GM18498 (cell line): ENCODE measurements around the gene ARRDC5.
"Not testable (repeated sequence)": the region's sequence is repeated elsewhere in the genome, so short reads cannot be mapped to it uniquely, and the experiment has no call there.

Source experiments
- ATAC-seq: cut with Tn5 transposase; IDR thresholded peaks from one replicate; pipeline ENCODE4 v1.9.1; 2021; ENCODE audit warnings: mild to moderate bottlenecking, moderate library complexity; ENCODE audit not compliant: unreplicated experiment

Gene ARRDC5

DNA sequence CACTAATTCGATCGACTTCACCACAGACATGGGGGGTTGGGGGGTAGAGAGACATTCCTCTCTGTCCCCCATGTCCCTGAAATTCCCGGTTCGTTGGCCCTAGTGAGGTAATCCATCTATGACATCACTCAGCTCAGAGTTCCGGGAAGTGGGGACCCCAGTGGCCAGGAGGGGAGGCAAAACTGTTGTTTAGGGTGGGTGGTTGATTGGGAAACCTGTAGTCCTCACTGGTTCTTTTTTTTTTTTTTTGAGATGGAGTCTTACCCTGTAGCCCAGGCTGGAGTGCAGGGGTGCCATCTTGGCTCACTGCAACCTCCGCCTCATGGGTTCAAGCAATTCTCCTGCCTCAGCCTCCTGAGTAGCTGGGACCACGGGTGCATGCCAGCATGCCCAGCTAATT, at the start of gene ARRDC5:
Gene ARRDC5 (minus strand): TSS at position 101 of the 400 bp plus-strand sequence. CDS start 71 bp downstream, at position 30.
- ATAC-seq = no peak

GRCh38 chr19:4951656-4952055, 49.0 kb upstream of the ARRDC5 start:
- no peak for ATAC-seq

GRCh38 chr19:4950650-4951049, 48.0 kb upstream of the ARRDC5 start:
- not testable (repeated sequence) for ATAC-seq

DNA sequence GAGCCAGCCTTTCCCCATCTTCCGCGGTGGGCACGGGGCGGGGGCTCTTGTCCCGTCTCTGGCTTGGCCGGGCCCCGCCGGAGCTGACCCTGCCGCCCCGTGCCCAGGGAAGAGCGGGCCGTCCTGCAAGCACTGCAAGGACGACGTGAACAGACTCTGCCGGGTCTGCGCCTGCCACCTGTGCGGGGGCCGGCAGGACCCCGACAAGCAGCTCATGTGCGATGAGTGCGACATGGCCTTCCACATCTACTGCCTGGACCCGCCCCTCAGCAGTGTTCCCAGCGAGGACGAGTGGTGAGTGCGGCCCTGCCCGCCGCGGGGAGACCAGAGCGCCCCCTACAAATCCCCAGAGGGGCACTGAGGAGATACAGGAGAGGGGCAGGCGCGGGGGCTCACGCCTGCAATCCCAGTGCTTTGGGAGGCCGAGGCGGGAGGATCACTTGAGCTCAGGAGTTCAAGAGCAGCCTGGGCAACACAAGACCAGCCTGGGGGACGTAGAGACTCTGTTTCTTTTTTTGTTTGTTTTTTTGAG, 39.0 kb upstream of the ARRDC5 start:
- ATAC-seq = not testable (repeated sequence)

DNA sequence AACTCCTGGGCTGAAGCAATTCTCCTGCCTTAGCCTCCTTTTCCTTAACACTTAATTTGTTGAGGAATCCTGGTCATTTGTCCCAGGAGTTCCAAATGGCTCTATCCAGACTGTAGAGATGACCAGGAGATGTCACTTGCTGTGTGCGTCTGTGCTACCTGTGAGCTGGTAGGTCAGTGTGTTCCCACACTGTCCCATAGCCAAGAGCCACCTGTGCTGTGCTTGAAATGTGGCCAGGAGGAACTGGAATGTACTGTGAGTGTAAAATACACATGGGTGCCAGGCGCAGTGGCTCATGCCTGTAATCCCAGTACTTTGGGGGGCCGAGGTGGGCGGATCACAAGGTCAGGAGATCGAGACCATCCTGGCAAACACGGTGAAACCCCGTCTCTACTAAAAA, 36.8 kb upstream of the ARRDC5 start:
- ATAC-seq = no peak

- not testable (repeated sequence) for ATAC-seq
These were observed 35.8 kb upstream of the ARRDC5 start for GRCh38 chr19:4938461-4938860.

DNA sequence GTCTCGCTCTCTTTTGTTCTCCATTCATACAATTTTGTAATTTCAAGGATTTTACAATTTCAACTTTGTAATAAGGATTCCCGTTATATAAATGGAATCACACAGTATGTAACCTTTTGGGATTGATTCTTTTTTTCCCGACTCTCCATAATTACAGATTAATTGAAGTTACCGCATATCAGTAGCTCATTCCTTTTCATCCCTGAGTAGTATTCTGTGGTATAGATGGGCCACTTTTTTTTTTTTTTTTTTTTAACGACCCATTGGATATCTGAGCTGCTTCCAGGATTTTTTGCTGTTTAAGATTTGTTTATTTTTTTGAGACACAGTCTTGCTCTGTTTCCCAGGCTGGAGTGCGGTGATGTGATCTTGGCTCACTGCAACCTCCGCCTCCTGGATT, 34.4 kb upstream of the ARRDC5 start:
- ATAC-seq = no peak

GRCh38 chr19:4935444-4935843, 32.7 kb upstream of the ARRDC5 start:
- no peak for ATAC-seq

GRCh38 chr19:4933528-4933927, 30.8 kb upstream of the ARRDC5 start:
- no peak for ATAC-seq

GRCh38 chr19:4932711-4933110, 30.0 kb upstream of the ARRDC5 start:
- no peak for ATAC-seq

DNA sequence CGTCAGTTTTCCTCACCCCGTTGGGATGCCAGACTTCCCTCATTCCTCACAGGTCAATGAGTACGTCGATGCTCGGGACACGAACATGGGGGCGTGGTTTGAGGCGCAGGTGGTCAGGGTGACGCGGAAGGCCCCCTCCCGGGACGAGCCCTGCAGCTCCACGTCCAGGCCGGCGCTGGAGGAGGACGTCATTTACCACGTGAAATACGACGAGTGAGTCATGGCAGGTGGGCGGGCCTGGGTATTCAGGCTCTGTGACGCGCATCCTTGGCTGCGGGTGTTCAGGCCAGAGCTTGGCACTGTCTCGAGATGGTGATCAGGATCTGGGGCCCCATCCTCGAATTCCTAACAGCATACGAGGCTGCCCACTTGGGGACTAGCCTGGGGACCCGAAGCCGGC, 28.0 kb upstream of the ARRDC5 start:
- no peak for ATAC-seq

GRCh38 chr19:4929186-4929585, 26.5 kb upstream of the ARRDC5 start:
- ATAC-seq = no peak

DNA sequence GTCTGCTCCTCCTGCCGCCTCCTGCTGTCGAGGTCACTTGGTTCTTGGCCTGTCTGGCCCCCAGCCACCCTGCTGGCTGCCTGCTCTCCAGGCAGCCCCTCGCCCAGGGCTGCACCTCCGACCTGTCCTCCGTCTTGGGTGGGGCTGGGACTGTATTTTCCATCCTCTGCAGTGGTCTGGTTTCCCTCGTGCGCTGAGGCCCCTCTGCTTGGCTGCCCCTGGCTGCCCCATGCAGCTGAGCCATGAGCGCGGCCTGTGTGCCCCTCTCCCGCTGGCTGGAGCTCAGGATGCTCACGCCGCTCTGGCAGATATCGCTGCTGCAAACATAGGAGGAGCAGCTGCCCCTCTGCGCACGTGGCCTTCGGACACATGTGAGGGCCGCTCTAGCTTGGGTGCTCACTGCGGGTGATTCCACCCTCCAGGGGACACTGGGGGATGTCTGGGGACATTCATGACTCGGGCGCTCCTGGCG, 20.6 kb upstream of the ARRDC5 start:
- ATAC-seq = no peak

DNA sequence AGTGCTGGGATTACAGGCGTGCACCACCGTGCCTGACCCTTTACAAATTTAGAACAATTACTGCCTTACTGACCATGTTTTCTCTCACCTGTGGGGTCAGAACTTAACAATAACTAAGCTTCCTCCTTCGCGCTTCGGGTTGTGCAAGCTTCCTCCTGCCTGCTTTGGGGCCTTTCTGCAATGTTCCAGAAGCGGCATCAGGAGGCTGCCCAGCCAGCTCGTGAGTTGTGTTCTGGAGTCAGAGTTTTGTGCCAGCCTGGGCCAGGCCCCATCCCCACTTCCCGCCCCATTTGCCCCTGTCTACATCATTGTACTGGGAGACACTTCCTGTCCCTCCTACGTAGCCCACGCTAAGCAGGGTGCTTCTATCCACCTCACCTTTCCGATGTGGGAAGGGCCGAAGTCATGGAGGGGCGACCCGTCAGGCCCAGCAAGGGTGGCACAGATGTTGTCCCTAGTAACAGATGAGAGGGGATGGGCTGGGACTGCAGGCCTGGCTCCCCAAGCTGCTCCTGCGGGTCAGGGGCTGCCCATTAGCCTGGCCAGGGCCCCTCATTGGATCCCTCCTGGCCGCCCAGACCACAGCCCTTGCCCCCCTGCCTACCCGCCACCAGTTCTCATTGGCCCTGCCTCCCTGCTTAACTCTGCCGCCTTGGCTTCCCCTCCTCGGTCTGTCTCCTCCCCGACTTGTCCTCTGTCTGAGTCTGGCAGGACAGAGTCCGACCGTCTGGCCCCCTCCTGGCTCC, 20.0 kb upstream of the ARRDC5 start:
- no peak for ATAC-seq

DNA sequence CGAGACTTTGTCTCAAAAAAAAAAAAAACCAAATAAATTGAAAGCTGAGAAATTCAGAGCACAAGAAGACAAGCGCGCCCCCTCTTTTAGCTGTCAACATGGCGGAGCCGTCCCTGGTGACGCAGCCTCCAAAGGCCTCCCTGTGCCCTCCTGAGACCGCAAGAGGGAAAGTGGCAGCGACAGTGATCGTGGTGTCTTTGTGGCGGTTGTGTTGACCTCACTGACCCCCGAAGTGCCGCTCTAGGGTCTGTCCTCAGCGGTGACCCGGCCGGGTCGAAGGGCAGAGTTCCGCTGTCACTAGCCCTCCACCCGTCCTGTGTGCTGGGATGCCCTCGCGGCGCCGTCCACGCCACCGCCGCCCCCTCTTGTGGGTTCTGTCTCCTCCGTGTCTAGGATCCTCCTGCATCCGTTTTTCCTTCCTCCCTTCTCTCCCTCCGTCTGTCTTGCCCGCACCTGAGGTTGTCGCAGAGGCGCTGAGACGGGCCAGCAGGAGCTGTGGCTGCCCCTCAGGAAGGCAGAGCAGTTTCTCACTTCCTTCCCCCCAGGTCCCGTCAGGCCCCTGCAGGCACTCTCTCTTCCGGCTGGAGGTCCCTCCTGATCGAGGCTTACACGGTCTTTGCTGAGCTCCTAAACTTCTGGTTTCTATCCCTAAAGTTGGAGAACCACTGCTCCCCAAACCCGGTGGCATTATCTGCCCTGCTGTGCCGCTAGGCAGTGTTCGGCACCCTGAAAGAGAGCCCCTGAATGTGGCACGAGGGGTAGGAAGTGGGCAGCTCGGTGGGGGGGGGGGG, 13.8 kb upstream of the ARRDC5 start:
- ATAC-seq = no peak

GRCh38 chr19:4914736-4915501, 12.2 kb upstream of the ARRDC5 start:
- no peak for ATAC-seq

DNA sequence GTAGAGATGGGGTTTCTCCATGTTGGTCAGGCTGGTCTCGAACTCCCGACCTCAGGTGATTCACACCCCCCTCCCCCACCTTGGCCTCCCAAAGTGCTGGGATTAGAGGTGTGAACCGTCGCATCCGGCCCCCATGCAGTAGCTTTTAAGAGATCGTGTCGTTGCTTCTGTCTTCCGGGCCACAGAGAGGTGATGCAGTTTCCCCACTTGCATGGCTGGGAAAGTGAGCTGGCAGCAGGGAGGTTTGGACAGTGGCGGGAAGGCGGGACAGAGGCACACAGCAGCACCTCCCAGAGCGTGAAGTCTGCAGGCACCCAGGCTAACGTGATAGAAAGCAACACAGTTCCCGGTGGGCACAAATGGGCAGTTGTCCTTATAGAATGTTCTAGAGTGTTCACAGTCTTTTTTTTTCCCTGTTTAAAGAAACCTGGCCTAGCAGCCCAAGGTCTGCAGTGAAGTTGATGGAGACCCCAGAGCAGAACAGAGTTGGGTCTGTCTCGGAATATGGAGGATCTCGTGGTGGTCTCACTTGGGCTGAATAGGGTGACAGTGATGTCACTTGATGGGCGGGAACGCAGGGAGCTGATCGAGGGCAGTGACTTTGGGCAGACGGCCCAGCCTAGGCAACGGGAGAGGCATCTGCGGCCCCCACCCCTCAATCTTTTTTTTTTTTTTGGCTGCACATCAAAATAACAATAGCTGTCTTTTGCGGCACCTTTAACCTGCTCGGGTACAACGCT, 11.5 kb upstream of the ARRDC5 start:
- ATAC-seq = no peak

GRCh38 chr19:4911786-4912672, 9.3 kb upstream of the ARRDC5 start:
- no peak for ATAC-seq

DNA sequence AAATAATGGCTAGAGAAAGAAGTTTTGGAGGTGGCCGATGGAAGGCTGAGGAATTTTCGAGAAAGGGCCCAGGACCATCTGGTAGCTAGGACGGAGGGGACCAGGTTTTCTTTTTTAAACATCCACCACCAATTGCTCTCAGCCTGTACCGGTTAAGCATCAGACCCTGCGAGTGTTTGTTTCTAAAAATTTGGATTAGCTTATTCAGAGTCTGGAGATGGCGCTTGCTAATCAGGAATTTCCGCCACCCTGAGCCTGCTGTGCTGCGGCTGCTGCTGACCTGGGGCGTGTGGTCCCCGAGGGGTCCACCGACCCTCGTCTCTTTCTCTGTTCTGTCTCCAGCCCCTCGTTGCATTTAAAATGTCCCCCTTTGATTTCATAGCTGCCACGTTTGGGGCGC, 8.6 kb upstream of the ARRDC5 start:
- no peak for ATAC-seq
